ENCODE results near the gene EDA.

Gene EDA

DNA sequence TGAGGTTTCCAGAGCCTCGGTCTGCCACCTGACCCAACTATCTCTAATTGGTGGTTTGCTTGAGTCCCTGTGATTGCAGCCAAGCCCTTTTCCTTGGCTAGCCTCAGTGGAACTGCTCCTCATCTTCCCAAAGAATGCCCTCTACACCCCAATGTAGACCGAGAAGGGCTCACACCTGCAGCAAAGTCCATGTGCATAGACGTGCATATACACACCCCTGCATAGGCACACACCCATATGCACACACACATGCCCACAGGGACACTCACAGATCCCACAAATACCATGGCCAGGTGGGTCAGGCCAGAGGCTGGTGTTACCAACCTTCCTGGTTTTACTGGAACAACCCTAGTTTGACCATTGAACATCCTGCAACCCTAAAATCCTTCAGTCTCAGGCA is 433.5 kb downstream of the EDA start:
- DNase-seq (ENCODE audit: extremely low spot score, insufficient read length, low read depth) = no peak
- FAIRE-seq = no peak

DNA sequence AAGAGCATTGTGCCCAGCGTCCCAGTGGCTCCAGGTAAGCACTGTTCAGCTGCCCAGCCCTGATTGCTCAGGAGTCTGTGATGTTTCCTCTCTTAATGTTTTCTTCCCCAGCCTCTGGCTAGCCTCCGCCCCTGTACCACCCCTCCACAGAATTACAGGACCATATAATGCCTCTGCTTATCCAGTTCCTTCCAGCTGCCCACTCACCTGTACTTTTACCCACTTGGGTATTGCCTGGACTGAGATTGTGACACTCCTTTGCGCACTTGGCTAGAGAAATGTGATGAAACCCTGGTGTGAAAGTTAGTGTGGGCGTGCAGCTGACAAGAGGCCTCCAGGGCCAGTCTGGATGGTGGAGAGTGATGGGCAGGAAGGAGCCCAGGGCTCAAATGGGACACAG is 434.0 kb downstream of the EDA start, which contains the start of gene AWAT2:
AWAT2 (minus strand) TSS at position 14 of the 400 bp plus-strand sequence; CDS start at position 8, 6 bp downstream.
- DNase-seq (ENCODE audit: extremely low spot score, insufficient read length, low read depth) (no peak), FAIRE-seq (no peak)

GRCh38 chrX:70052895-70053615 is 437.1 kb downstream of the EDA start:
- no peak for DNase-seq (ENCODE audit: extremely low spot score, insufficient read length, low read depth)
- FAIRE-seq = no peak

DNA sequence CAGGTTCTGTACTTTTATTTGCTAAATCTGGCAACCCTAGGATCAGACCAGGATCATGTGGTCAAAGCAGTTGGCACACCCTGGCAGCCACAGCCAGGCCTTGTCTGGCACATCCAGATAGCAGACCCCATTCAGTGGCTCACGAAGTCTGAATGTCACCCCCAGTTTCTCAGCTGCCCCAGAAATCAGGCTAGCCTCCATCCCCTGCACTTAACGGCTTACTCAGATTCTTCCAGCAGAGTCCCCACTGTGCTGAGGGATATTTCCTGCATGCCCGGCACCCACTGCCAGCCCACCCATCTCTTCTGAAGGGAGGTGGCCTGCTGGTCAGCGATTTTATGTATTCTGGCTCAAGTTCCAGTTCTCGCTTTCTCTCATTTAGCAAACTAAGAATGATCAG is 438.5 kb downstream of the EDA start:
- no peak for FAIRE-seq

GRCh38 chrX:70062076-70062475 is 446.2 kb downstream of the EDA start, which contains the start of gene OTUD6A:
Gene OTUD6A (plus strand): TSS chrX:70062457. CDS start chrX:70062525, 68 bp downstream.
- no peak for FAIRE-seq
- no peak for DNase-seq (ENCODE audit: extremely low spot score, insufficient read length, low read depth)

More for the DNA sequence above, 438.5 kb downstream of the EDA start:
- DNase-seq (ENCODE audit: extremely low spot score, insufficient read length, low read depth) = no peak

- DNase-seq (ENCODE audit: extremely low spot score, insufficient read length, low read depth) = no peak
- no peak for FAIRE-seq
These were observed 447.1 kb downstream of the EDA start for GRCh38 chrX:70062961-70063550.

DNA sequence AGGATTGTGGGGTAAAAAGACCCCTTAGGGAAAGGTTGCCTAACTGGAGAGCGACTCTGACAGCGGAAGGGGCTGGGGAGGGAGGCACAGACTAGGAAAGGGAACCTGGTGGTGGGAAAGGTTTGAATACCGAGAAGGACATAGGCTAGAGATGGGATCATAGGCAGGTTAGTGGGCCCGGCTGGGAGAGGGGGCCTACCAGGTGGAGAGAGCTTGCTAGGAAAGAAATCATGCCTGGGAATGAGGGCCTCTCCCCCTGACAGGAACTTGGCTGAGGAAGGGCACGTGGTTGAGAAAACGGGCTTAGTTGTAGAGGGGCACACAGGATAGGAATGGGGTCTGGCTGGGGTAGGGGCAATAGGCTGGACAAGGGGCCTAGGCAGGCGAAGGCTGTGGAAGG is 450.7 kb downstream of the EDA start:
- FAIRE-seq (no peak), DNase-seq (ENCODE audit: extremely low spot score, insufficient read length, low read depth) (no peak)

GRCh38 chrX:70079297-70079696 is 463.4 kb downstream of the EDA start:
- no peak for DNase-seq (ENCODE audit: extremely low spot score, insufficient read length, low read depth)
- no peak for FAIRE-seq

GRCh38 chrX:70079870-70080269 is 464.0 kb downstream of the EDA start:
- FAIRE-seq = no peak
- no peak for DNase-seq (ENCODE audit: extremely low spot score, insufficient read length, low read depth)

DNA sequence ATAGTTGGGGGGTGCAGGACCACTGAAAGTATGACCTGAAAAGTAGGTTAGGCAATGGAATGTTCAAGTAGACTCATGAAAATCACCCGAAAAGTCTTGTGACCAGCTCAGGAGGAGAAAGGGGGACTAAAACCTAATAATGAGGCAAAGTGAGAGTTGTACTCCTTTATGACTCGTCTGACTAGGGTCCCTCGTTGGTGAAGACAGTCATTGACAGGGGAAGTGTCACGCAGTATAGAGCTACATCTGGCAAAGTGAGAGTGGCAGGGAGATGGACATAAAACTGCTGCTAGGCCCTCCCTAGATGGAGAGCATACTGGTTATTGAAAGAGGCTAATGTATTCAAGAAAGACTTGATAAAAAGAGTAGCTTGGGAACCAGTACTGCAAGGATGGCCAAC is 466.8 kb downstream of the EDA start:
- DNase-seq (ENCODE audit: extremely low spot score, insufficient read length, low read depth) = no peak
- FAIRE-seq = no peak

GRCh38 chrX:70084592-70085240 is 468.8 kb downstream of the EDA start:
- no peak for FAIRE-seq
- DNase-seq (ENCODE audit: extremely low spot score, insufficient read length, low read depth) = no peak

DNA sequence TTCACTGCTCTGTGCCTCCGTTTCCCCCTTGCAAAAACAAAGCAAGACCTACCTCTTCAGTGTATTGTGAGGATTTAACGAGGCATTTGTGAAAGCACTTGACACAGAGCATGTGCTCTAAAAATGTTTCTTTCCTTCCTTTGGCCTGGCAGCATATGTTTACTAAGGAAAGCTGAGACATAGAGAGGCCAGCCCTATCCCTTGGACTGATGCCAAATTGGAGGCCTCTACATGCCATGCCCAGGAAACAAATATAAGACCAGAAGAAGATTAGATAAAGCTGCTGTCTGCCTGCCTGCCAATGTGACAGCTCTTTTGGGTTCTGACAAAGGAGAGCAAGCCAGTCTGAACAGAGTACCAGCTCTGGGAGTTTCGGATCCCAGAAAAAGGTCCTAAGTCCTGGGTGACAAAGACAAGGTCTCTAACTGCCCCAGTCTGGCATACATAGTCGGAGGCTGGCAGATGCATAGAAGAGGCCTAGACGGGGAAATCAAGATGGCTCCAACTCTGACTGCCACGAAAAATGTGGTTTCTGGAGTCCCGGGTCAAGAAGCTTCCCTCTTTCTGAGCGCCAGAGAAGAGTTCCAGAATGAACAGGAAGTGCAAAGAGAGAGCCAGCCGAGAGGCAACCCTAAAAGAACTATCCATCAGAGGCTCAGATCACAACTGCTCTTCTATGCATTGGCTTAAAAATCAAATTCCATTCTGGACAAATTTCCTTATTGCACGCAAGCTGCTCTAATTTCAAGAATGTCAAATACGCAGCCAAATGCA is 472.1 kb downstream of the EDA start:
- FAIRE-seq = no peak
- no peak for DNase-seq (ENCODE audit: extremely low spot score, insufficient read length, low read depth)

DNA sequence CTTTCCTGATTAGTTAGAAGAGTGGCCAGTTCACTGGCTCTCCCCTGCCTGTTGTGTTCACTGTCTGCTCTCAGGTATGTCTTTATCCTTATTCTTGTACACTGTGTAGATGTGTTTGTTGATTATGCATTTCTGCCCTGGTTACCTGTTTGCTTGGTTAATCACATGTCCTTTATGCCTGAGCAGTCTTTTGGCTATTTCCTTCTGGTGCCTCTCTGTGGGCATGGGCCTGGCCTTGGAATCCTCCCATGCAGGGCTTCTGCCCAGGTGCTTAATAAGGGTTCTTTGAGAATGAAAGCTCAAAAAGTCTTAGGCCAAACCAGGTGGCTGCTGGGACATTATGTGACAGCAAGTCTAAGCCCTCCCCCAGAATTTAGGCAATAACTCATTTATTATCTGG is 472.8 kb downstream of the EDA start:
- FAIRE-seq = no peak
- no peak for DNase-seq (ENCODE audit: extremely low spot score, insufficient read length, low read depth)

Data from GM18507 (cell line).